HEK293 (cell line): ENCODE data around the gene TPD52L2.

Experiments used
- CTCF ChIA-PET: fragments of 350-600 bp; formaldehyde crosslinking; extraction: SDS; loops from one replicate; lab custom pipeline; 2021; ENCODE audit warnings: antibody characterized with exemption; lab: Yijun Ruan, JAX
- POLR2A ChIA-PET: fragments of 300-600 bp; formaldehyde crosslinking; extraction: SDS; loops from one replicate; lab custom pipeline; 2020; ENCODE audit warnings: antibody characterized with exemption, inconsistent platforms; lab: Yijun Ruan, JAX
- H3K27ac ChIP-seq: fragments of 200-500 bp; sonication (Bioruptor generic); 2 replicates; pipeline ENCODE4 v1.5.1; 2014; ENCODE audit warnings: low read depth, low read length, control low read depth, inconsistent platforms; ENCODE audit errors: extremely low read depth
- H3K36me3 ChIP-seq, 2 experiments: fragments of 200-500 bp in 1 of 2; sonication (Bioruptor generic) in 1 of 2; 1 replicate in 1 of 2; 2 replicates in 1 of 2; pipeline ENCODE4 v1.5.1; 2014 to 2017; ENCODE audit warnings: inconsistent platforms in 2 of 2, low read length in 2 of 2; ENCODE audit not compliant: control insufficient read depth in 2 of 2, insufficient read depth in 1 of 2
- H3K4me1 ChIP-seq: fragments of 200-500 bp; sonication (Bioruptor generic); 2 replicates; pipeline ENCODE4 v1.5.1; 2014; ENCODE audit warnings: mild to moderate bottlenecking, low read length, inconsistent platforms; ENCODE audit not compliant: control insufficient read depth, insufficient read depth
- H3K4me3 ChIP-seq: 2 replicates; pipeline ENCODE4 v1.5.1; 2011; ENCODE audit warnings: low read depth, mild to moderate bottlenecking, control low read depth, low read length, moderate library complexity
- H3K9me3 ChIP-seq: fragments of 200-500 bp; sonication (Bioruptor generic); 2 replicates; pipeline ENCODE4 v1.5.1; 2014; ENCODE audit warnings: low read depth, low read length, inconsistent platforms; ENCODE audit not compliant: control insufficient read depth, insufficient read depth
- HOXA7 ChIP-seq: sonication (generic); formaldehyde crosslinking; IDR thresholded peaks from 2 replicates; pipeline ENCODE4 v1.8.1; 2022; ENCODE audit warnings: missing genetic modification reagents, borderline replicate concordance
- IKZF3 ChIP-seq: fragments of 450-650 bp; IDR thresholded peaks from 2 replicates; pipeline ENCODE4 v1.5.0; 2018; ENCODE audit warnings: missing biosample characterization, mild to moderate bottlenecking, missing genetic modification characterization, moderate library complexity
- KLF17 ChIP-seq: fragments of 450-650 bp; formaldehyde crosslinking; IDR thresholded peaks from 2 replicates; pipeline ENCODE4 v1.5.1; 2016; ENCODE audit warnings: missing biosample characterization, missing genetic modification characterization
- RBAK ChIP-seq: fragments of 450-650 bp; formaldehyde crosslinking; IDR thresholded peaks from 2 replicates; pipeline ENCODE4 v1.5.1; 2016; ENCODE audit warnings: missing biosample characterization, missing genetic modification characterization
- SALL2 ChIP-seq: fragments of 450-650 bp; formaldehyde crosslinking; IDR thresholded peaks from 2 replicates; pipeline ENCODE4 v1.5.0; 2017; ENCODE audit warnings: missing biosample characterization, mild to moderate bottlenecking, missing genetic modification characterization, borderline replicate concordance
- TCF7L2 ChIP-seq: IDR thresholded peaks from 2 replicates; pipeline ENCODE4 v1.6.1; 2011; ENCODE audit warnings: low read depth, mild to moderate bottlenecking, inconsistent platforms, low read length, moderate library complexity, borderline replicate concordance
- ZBTB48 ChIP-seq: fragments of 450-650 bp; formaldehyde crosslinking; IDR thresholded peaks from 2 replicates; pipeline ENCODE4 v1.5.1; 2016; ENCODE audit warnings: missing biosample characterization, missing genetic modification characterization
- ZEB2 ChIP-seq: fragments of 450-650 bp; formaldehyde crosslinking; IDR thresholded peaks from 2 replicates; pipeline ENCODE4 v1.5.1; 2016; ENCODE audit warnings: missing biosample characterization, missing genetic modification characterization
- ZFP37 ChIP-seq: fragments of 450-650 bp; formaldehyde crosslinking; IDR thresholded peaks from 2 replicates; pipeline ENCODE4 v1.5.1; 2016; ENCODE audit warnings: missing biosample characterization, missing genetic modification characterization
- ZNF266 ChIP-seq: fragments of 450-650 bp; formaldehyde crosslinking; IDR thresholded peaks from 2 replicates; pipeline ENCODE4 v1.5.1; 2016; ENCODE audit warnings: missing biosample characterization, missing genetic modification characterization, low read depth
- ZNF280D ChIP-seq: fragments of 450-650 bp; formaldehyde crosslinking; IDR thresholded peaks from 2 replicates; pipeline ENCODE4 v1.5.1; 2016; ENCODE audit warnings: missing biosample characterization, missing genetic modification characterization
- ZNF48 ChIP-seq: fragments of 450-650 bp; formaldehyde crosslinking; IDR thresholded peaks from 2 replicates; pipeline ENCODE4 v1.5.1; 2016; ENCODE audit warnings: missing biosample characterization, missing genetic modification characterization
- ZNF561 ChIP-seq: fragments of 450-650 bp; IDR thresholded peaks from 2 replicates; pipeline ENCODE4 v1.5.1; 2018; ENCODE audit warnings: missing biosample characterization, missing genetic modification characterization, borderline replicate concordance
- ZNF580 ChIP-seq: fragments of 450-650 bp; formaldehyde crosslinking; IDR thresholded peaks from 2 replicates; pipeline ENCODE4 v1.5.1; 2016; ENCODE audit warnings: missing biosample characterization, missing genetic modification characterization
- ZNF639 ChIP-seq: fragments of 450-650 bp; formaldehyde crosslinking; IDR thresholded peaks from 2 replicates; pipeline ENCODE4 v1.5.1; 2016; ENCODE audit warnings: missing biosample characterization, missing genetic modification characterization
- ZNF664 ChIP-seq: fragments of 450-650 bp; formaldehyde crosslinking; IDR thresholded peaks from 2 replicates; pipeline ENCODE4 v1.5.1; 2016; ENCODE audit warnings: missing biosample characterization, missing genetic modification characterization
- ZNF791 ChIP-seq: fragments of 450-650 bp; formaldehyde crosslinking; IDR thresholded peaks from 2 replicates; pipeline ENCODE4 v1.5.1; 2016; ENCODE audit warnings: missing biosample characterization, missing genetic modification characterization
- ZSCAN5A ChIP-seq: fragments of 450-650 bp; formaldehyde crosslinking; IDR thresholded peaks from 2 replicates; pipeline ENCODE4 v1.5.1; 2016; ENCODE audit warnings: missing biosample characterization, missing genetic modification characterization

Gene TPD52L2

GRCh38 chr20:63903796-63904561, 38.9 kb downstream of the TPD52L2 start:
- CTCF ChIA-PET, result interaction anchor here (0.6 to 1.8 kb wide), 3 partner anchors 8 to 627 kb away, joined by 4 to 5 read pairs (median 5); no protein-coding TSS in a partner anchor
- POLR2A ChIA-PET, result no interaction called here
- no peak overlapping the region for H3K27ac ChIP-seq
- no peaks in the 10 kb centered on the region for H3K9me3 ChIP-seq
- H3K36me3 ChIP-seq, result peaks cover 0 to 8% of the 10 kb centered on the region in 2 experiments; a peak in 2 of 3 replicates
- TF ChIP-seq SALL2 (tag by site-specific recombination), result no peak
- TF ChIP-seq ZNF580 (tag by site-specific recombination), result no peak
- no peak for TF ChIP-seq KLF17 (tag by site-specific recombination)
- TF ChIP-seq ZNF791 (tag by site-specific recombination), result no peak
- TF ChIP-seq ZNF561 (tag by site-specific recombination), result no peak
- no peak for TF ChIP-seq ZNF639 (tag by site-specific recombination)
- TF ChIP-seq ZNF266 (tag by site-specific recombination), result no peak
- TF ChIP-seq IKZF3 (tag by site-specific recombination), result no peak
- TF ChIP-seq ZFP37, result no peak
- no peak for TF ChIP-seq ZNF280D (tag by site-specific recombination)
- no peak for TF ChIP-seq TCF7L2
- no peak for TF ChIP-seq ZBTB48 (tag by site-specific recombination)
- TF ChIP-seq ZSCAN5A, result no peak
- TF ChIP-seq ZNF48 (tag by site-specific recombination), result no peak
- TF ChIP-seq RBAK (tag by site-specific recombination), result no peak
- TF ChIP-seq ZNF664, result no peak
- TF ChIP-seq HOXA7, result no peak
- TF ChIP-seq ZEB2, result no peak
- H3K4me1 ChIP-seq, result peaks cover 3% of the 10 kb centered on the region; the same call in 1 of the 2 replicates
- H3K4me3 ChIP-seq, result no peak overlapping the region
